CD4-positive, alpha-beta T cell treated with Interleukin-4 for 4 hours (primary cell): ENCODE results near the gene PRPH.
A peak's percentile ranks its signal among the peaks of the same experiment; 100 is the strongest.

Experiments used
- DNase-seq: peaks from one replicate; pipeline ENCODE4 v3.0.0-alpha.2; 2020

PRPH gene

GRCh38 chr12:49334226-49334625 lies 39.3 kb downstream of the PRPH start:
- DNase-seq: no peak

- no peak for DNase-seq
Observed at GRCh38 chr12:49334681-49335080, 39.7 kb downstream of the PRPH start.

- DNase-seq: no peak
Observed at GRCh38 chr12:49335118-49335954, 40.4 kb downstream of the PRPH start.

GRCh38 chr12:49335955-49336644 lies 41.2 kb downstream of the PRPH start:
- no peak for DNase-seq

GRCh38 chr12:49336645-49337584 lies 42.0 kb downstream of the PRPH start, which contains the start of gene C1QL4:
Gene C1QL4, minus strand, starts transcription at chr12:49337188. Its CDS starts 711 bp downstream, at chr12:49336477.
- peak; percentile 77 for DNase-seq

GRCh38 chr12:49338830-49339463 lies 44.0 kb downstream of the PRPH start:
- no peak for DNase-seq

GRCh38 chr12:49339464-49339861 lies 44.5 kb downstream of the PRPH start:
- DNase-seq: no peak

- DNase-seq: no peak
Observed at GRCh38 chr12:49340095-49340870, 45.3 kb downstream of the PRPH start.

- no peak for DNase-seq
Observed at GRCh38 chr12:49340971-49341776, 46.2 kb downstream of the PRPH start.

GRCh38 chr12:49341777-49342065 lies 46.8 kb downstream of the PRPH start:
- DNase-seq: no peak

GRCh38 chr12:49342066-49342913 lies 47.3 kb downstream of the PRPH start:
- peak; percentile 71 for DNase-seq

GRCh38 chr12:49342914-49343731 lies 48.2 kb downstream of the PRPH start:
- DNase-seq: peak; percentile 23

- DNase-seq: no peak
Observed at GRCh38 chr12:49344486-49345050, 49.6 kb downstream of the PRPH start.

- DNase-seq: no peak
Observed at GRCh38 chr12:49345051-49345824, 50.3 kb downstream of the PRPH start.

- no peak for DNase-seq
Observed at GRCh38 chr12:49345825-49346658, 51.1 kb downstream of the PRPH start.

GRCh38 chr12:49346659-49347310 lies 51.8 kb downstream of the PRPH start, which contains the start of gene DNAJC22:
Gene DNAJC22, plus strand, starts transcription at chr12:49346888. Its CDS starts 1,985 bp downstream, at chr12:49348873.
- DNase-seq: no peak
